ENCODE measurements around the gene UST.

GRCh38 chr6:148808786-148809304 is 62.0 kb downstream of the UST start:
- TF ChIP-seq, protein P1, sequence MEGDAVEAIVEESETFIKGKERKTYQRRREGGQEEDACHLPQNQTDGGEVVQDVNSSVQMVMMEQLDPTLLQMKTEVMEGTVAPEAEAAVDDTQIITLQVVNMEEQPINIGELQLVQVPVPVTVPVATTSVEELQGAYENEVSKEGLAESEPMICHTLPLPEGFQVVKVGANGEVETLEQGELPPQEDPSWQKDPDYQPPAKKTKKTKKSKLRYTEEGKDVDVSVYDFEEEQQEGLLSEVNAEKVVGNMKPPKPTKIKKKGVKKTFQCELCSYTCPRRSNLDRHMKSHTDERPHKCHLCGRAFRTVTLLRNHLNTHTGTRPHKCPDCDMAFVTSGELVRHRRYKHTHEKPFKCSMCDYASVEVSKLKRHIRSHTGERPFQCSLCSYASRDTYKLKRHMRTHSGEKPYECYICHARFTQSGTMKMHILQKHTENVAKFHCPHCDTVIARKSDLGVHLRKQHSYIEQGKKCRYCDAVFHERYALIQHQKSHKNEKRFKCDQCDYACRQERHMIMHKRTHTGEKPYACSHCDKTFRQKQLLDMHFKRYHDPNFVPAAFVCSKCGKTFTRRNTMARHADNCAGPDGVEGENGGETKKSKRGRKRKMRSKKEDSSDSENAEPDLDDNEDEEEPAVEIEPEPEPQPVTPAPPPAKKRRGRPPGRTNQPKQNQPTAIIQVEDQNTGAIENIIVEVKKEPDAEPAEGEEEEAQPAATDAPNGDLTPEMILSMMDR (conservative IDR thresholded peaks at IDR 0.05; ENCODE audit: low read depth, low read length) = no peak
- TF ChIP-seq EZH2phosphoT487 (IDR thresholded peaks at IDR 0.05; ENCODE audit: borderline replicate concordance, low read length) = no peak
